C4-2B (cell line): ENCODE measurements around the gene FAF1.

ENCODE experiments used
- H3K27ac ChIP-seq: fragments of 450-650 bp; 2 replicates; pipeline ENCODE4 v1.5.1; 2017
- ZFX ChIP-seq: fragments of 450-650 bp; IDR thresholded peaks from 2 replicates; pipeline ENCODE4 v1.6.1; 2017
- TF ChIP-seq, protein P1 (sequence below): fragments of 450-650 bp; conservative IDR thresholded peaks from 2 replicates; pipeline ENCODE4 v1.5.1; 2017; ENCODE audit warnings: mild to moderate bottlenecking

The FAF1 gene

DNA sequence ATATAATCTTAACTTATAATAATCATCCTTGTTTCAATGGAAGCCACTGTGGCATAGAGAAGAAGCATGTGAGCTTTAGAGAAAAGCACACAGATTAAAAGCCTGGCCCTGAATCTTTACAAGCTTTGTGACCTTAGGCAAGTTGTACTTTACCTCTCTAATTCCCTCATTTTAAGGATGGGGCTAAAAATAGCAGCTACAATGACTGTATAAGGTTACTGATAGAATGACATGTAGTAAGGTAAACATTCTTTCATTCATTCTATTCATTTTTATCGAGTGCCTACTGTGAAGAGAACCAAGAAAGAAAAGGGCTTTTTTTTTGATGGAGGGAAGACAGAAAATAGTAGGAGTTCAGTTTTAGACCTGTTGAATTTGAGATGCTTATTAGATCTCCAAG lies 35.6 kb upstream of the FAF1 start:
- H3K27ac ChIP-seq: no peak overlapping the region
- no peak for TF ChIP-seq ZFX
- TF ChIP-seq, protein P1, sequence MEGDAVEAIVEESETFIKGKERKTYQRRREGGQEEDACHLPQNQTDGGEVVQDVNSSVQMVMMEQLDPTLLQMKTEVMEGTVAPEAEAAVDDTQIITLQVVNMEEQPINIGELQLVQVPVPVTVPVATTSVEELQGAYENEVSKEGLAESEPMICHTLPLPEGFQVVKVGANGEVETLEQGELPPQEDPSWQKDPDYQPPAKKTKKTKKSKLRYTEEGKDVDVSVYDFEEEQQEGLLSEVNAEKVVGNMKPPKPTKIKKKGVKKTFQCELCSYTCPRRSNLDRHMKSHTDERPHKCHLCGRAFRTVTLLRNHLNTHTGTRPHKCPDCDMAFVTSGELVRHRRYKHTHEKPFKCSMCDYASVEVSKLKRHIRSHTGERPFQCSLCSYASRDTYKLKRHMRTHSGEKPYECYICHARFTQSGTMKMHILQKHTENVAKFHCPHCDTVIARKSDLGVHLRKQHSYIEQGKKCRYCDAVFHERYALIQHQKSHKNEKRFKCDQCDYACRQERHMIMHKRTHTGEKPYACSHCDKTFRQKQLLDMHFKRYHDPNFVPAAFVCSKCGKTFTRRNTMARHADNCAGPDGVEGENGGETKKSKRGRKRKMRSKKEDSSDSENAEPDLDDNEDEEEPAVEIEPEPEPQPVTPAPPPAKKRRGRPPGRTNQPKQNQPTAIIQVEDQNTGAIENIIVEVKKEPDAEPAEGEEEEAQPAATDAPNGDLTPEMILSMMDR: no peak

DNA sequence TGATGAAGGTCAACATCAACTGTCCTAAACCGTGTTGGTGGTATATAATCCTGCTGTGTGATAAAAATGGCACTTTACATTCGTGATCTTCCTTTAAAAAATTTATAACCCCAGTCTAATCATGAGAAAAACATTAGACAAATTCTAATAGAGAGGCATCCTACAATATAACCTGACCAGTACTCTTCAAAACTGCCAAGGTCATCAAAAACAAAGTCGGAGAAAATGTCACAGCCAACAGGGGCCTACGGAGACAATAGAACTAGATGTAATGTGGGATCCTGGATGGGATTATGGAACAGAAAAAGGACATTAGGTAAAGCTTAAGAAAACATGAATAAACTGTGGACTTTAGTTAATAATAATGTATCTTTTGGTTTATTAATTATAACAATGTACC lies 34.9 kb upstream of the FAF1 start:
- H3K27ac ChIP-seq: no peak overlapping the region
- TF ChIP-seq, protein P1: no peak
- no peak for TF ChIP-seq ZFX

GRCh38 chr1:50993645-50994044 lies 33.6 kb upstream of the FAF1 start:
- H3K27ac ChIP-seq: no peak overlapping the region
- TF ChIP-seq ZFX: no peak
- TF ChIP-seq, protein P1: no peak

DNA sequence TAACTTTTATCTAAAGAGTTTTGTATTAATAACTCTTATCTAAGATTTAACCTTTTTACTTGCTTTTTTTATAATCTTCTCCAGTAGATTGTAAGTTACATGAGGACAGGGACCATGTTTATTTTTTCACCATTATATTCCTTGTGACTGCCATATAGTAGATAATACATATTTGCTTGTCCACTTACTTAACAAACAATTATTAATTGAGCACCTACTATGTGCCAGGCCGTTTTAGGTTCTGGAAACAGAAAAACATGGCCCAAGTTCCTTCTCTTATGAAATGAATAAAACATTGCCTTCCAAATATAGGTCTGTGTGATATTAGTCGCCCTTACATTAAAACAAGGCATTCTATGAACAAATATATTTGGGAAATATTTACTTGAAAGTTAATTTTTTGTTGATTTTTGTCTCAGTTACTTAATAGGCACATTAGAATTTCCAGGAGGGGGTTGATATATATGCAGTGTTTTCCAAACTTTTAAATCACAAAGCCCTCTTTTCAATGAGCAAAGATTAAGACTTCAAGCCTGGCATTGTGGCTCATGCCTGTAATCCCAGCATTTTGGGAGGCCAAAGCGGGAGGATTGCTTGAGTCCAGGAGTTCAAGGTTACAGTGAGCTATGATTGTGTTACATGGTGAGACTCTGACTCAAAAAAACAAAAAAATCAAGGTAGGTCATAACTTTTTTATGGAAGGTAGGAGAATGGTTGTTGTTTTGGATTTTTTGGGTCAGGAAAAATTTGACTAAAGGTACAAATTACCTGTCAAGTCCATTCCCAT lies 32.7 kb upstream of the FAF1 start:
- no peak overlapping the region for H3K27ac ChIP-seq
- TF ChIP-seq, protein P1: no peak
- TF ChIP-seq ZFX: no peak

DNA sequence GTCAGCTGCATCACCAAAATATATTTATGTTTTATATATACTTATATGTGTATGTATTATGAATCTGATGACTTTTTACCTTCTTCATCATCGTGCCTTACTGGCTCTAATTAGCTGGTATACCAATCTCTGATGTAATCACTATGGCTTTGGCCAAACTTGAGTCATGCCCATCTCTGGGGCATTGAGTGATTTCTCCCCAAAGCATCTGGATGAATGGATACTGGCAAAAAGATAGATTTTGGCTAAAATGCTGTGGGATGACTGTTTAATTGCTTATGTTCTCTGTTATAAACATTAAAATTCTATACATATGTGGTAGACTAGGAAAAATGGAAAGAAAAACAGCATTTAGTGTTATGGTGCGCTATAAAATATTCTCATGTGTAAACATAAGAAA lies 29.6 kb upstream of the FAF1 start:
- no peak overlapping the region for H3K27ac ChIP-seq
- no peak for TF ChIP-seq ZFX
- TF ChIP-seq, protein P1: no peak

DNA sequence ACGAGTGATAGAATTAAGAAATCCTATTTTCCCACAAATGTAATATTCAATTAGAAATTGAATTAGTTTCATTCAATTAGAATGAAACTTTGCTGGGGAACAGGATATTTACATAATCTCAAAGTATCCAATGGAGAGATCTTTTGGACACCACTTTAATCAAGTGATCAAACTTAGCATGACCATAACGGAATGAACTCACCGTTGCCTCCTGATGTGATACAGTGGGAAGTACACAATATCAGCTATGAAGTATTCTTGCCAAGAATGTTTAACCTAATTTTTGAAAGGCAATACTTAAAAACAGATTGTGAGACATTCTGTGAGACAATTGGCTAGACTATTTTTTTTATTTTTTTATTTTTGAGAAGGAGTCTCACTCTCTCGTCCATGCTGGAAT lies 26.6 kb upstream of the FAF1 start:
- no peak for TF ChIP-seq ZFX
- TF ChIP-seq, protein P1: no peak; the same call in 1 of the 2 replicates
- H3K27ac ChIP-seq: no peak overlapping the region

DNA sequence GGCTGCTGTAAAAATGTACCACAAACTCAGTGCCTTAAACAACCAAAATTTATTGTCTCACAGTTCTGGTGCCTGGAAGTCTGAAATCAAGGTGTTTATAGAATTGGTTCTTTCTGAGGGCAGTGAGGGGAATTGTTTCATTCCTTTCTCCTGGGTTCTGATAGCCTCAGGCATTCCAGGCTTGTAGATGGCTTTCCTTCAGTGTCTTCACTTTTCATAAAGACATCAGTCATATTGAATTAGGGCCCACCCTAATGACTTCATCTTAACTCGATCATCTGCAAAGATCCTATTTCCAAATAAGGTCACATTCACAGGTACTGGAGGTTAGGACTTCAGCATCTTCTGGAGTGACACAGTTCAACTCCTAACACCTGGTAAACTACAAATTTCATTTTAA lies 25.0 kb upstream of the FAF1 start:
- TF ChIP-seq, protein P1: no peak
- no peak for TF ChIP-seq ZFX
- no peak overlapping the region for H3K27ac ChIP-seq
